Heart right ventricle (tissue), 16 donors: ENCODE results near the gene SYS1. TPM values are rescaled to one million over a fixed set of nuclear protein-coding genes. Genes with fewer than 3 reads are reported as not detected.
A peak's percentile ranks its signal among the peaks of the same experiment; 100 is the strongest.

ENCODE experiments used
- ATAC-seq, 8 donors: fragments of 200-7000 bp; cut with Tn5 transposase; one replicate each; pipeline ENCODE4 v1.9.1; 2020; ENCODE audit warnings: mild to moderate bottlenecking in 8 of 8, moderate library complexity in 8 of 8, moderate number of reproducible peaks in 1 of 8
- DNase-seq, 2 donors: peaks; one replicate each; pipeline ENCODE4 v3.0.0-alpha.2; 2020
- H3K27ac ChIP-seq, 10 donors: fragments of 200-600 bp; sonication (generic) in 2 of 10; one replicate each; pipeline versions ENCODE4 v1.5.0 to v1.8.0; 2020 to 2022; ENCODE audit warnings: mild to moderate bottlenecking in 3 of 10
- H3K27me3 ChIP-seq, 7 donors: fragments of 200-600 bp; one replicate each; pipeline ENCODE4 v1.8.0; 2021 to 2022; ENCODE audit warnings: mild to moderate bottlenecking in 2 of 7
- H3K36me3 ChIP-seq, 9 donors: fragments of 200-600 bp; sonication (generic) in 1 of 9; one replicate each; pipeline versions ENCODE4 v1.5.0 to v1.8.0; 2020 to 2022; ENCODE audit warnings: mild to moderate bottlenecking in 2 of 9
- H3K4me1 ChIP-seq, 9 donors: fragments of 200-600 bp; sonication (generic) in 1 of 9; one replicate each; pipeline versions ENCODE4 v1.5.0 to v1.8.0; 2020 to 2022; ENCODE audit warnings: mild to moderate bottlenecking in 4 of 9
- H3K4me3 ChIP-seq, 10 donors: fragments of 200-600 bp; sonication (generic) in 2 of 10; one replicate each; pipeline versions ENCODE4 v1.5.0 to v1.8.0; 2020 to 2022; ENCODE audit warnings: mild to moderate bottlenecking in 7 of 10, moderate library complexity in 2 of 10
- H3K9me3 ChIP-seq, 11 donors: fragments of 200-600 bp in 10 of 11; sonication (generic) in 2 of 11; one replicate each; pipeline versions ENCODE4 v1.5.0 to v1.8.0; 2013 to 2022; ENCODE audit warnings: mild to moderate bottlenecking in 2 of 11, control low read depth in 1 of 11, moderate library complexity in 1 of 11
- WGBS, 2 donors: extraction: QIAGEN DNeasy Blood & Tissue Kit; methylation state at CpG; one replicate each; pipeline ENCODE4 v1.1.7; 2013; ENCODE audit warnings: inconsistent platforms in 1 of 2; 5-methylcytosine and 5-hydroxymethylcytosine counted together
- intact Hi-C, 10 donors: fragments of 100-400 bp; cut with DNase I; formaldehyde crosslinking; loops; one replicate each; pipeline versions ENCODE4 v1.11.1 to v1.14.2; 2022
- polyA plus RNA-seq, 2 donors: library from polyadenylated mRNA; stranded (reverse); fragments of 200-250 nt; gene quantifications; one replicate each; pipeline ENCODE4 v1.2.3, GENCODE V29; 2013
- total RNA-seq, 10 donors: library from RNA; stranded (reverse); fragmentation: NEBNext Ultra II Directional in 3 of 10; extraction: Animal tissue kit (Norgen Biotek cat#: 25700) in 3 of 10; gene quantifications; one replicate each; pipeline versions ENCODE4 v1.2.1 to v1.2.4, GENCODE V29; 2021 to 2023
- TF ChIP-seq, protein P1 (sequence below), 9 donors: fragments of 200-600 bp; sonication (generic) in 2 of 9; IDR thresholded peaks; one replicate each; pipeline versions ENCODE4 v1.5.0 to v1.8.0; 2021 to 2022; ENCODE audit warnings: antibody characterized with exemption in 9 of 9, mild to moderate bottlenecking in 5 of 9, moderate library complexity in 1 of 9
- donor health status: Arrhythmogenic right ventricular cardiomyopathy.
- donor health status: ischemic (EF 13 %, LVEDD 7.1; RV severe dilation, severe dysfunction).
- donor health status: healthy with polysubstance abuse.
- donor health status: DM: no; HTN: yes; CAD: no.
- donor health status: DM: no; HTN: no; CAD: no.
- donor health status: ischemic (EF 25% LVEDD 6.9; RV normal size, moderate dysfunction).
- donor health status: ischemic (EF 25% LVEDD 5.7; RV mildly dilated, moderate dysfunction).
- donor health status: healthy.
- donor health status: DM: yes; HTN: yes; CAD: no.
- donor health status: Ischemic cardiomyopathy.
- donor health status: ischemic (EF 35%, LVEDD 5.7; RV mildly dilated, moderate dysfunction).
- donor health status: nonischemic (EF 11% LVEDD 7.7; RV severe dilation, severe dysfunction).
- donor health status: DM: yes; HTN: yes; CAD: no.
- donor health status: PGD.
- donor health status: ischemic (EF 29% LVEDD 5.4; RV normal size, mild dysfunction).
- donor health status: nonischemic (EF 23%, LVEDD 6.1; RV moderate dilation, normal function).

Gene SYS1
- total and polyA plus RNA-seq, 12 donors, result 11.7 to 34.5 (median 18.2) TPM

DNA sequence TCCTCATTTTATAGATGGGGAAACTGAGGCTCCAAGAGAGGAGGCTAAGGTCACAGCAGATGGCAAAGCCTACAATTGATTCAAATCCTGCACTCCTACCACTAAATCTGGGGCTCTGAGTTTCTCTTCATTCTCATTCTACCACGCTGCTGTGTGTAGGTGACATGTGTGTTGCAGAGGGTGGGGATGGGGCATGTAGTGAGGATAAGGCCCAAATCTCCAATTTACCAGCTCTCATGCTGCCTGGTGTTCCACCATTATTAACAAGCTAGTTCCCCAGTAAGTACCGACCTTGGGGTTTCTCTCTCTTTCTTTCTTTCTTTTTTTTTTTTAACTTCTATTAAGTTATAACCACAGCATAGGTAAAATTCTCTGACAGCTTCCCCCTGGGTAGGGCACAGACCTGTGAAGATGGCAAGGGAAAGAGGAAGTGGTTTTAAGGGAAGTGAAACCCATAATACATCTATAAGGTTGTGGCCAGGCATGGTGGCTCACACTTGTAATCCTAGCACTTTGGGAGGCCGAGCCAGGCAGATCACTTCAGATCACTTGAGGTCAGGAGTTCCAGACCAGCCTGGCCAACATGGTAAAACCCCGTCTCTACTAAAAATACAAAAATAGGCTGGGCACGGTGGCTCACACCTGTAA is 41.9 kb upstream of the SYS1 start:
- Histone ChIP-seq H3K27ac (no peak overlapping the region), H3K4me1 (peaks cover 0 to 15% (median 0%) of the 10 kb centered on the region in 9 donors), H3K4me3 (no peak overlapping the region), H3K9me3 (no peaks in the 10 kb centered on the region), H3K27me3 (peaks cover 0 to 22% (median 16%) of the 10 kb centered on the region in 7 donors), H3K36me3 (peaks cover 0 to 16% (median 0%) of the 10 kb centered on the region in 9 donors)
- TF ChIP-seq, protein P1, sequence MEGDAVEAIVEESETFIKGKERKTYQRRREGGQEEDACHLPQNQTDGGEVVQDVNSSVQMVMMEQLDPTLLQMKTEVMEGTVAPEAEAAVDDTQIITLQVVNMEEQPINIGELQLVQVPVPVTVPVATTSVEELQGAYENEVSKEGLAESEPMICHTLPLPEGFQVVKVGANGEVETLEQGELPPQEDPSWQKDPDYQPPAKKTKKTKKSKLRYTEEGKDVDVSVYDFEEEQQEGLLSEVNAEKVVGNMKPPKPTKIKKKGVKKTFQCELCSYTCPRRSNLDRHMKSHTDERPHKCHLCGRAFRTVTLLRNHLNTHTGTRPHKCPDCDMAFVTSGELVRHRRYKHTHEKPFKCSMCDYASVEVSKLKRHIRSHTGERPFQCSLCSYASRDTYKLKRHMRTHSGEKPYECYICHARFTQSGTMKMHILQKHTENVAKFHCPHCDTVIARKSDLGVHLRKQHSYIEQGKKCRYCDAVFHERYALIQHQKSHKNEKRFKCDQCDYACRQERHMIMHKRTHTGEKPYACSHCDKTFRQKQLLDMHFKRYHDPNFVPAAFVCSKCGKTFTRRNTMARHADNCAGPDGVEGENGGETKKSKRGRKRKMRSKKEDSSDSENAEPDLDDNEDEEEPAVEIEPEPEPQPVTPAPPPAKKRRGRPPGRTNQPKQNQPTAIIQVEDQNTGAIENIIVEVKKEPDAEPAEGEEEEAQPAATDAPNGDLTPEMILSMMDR (IDR thresholded peaks at IDR 0.05), result no peak
- no peak for DNase-seq
- ATAC-seq, result no peak
- intact Hi-C loops, result loop anchor here in 7 of 10 donors (1.0 to 5.0 kb wide), 7 partner anchors 36 to 450 kb away; partner anchors contain the start of gene SYS1 (in 2 of the 7)
- WGBS, 2 donors, result 75 to 97% methylated on average over 5 of the region's 5 CpGs

DNA sequence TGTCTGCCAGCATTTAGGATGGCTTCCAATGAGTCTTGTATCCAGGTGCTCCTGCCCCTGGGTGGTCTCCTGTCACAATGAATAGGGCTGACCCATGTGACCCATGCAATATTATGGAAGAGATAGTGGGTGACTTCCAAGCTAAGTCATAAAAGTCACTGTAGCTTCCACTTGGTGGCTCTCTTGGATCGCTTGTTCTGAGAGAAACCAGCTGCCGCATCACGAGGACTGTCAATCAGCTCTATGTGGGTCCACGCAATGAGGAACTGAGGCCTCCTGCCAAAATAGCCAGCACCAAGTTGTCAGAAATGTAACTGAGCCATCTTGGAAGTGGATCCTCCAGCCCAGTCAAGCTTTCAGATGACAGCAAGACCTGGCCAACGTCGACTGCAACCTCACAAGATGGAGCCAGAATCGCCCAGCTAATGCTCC is 40.0 kb upstream of the SYS1 start:
- no peak overlapping the region for H3K4me3 ChIP-seq
- ATAC-seq, result peak; percentile 68 to 85 (median 80)
- peaks cover 0 to 15% (median 0%) of the 10 kb centered on the region in 9 donors for H3K4me1 ChIP-seq
- peaks cover 0 to 34% (median 3%) of the 10 kb centered on the region in 9 donors for H3K36me3 ChIP-seq
- peak in 1 of 2 donors; percentile 62 for DNase-seq
- TF ChIP-seq, protein P1 (IDR thresholded peaks at IDR 0.05), result peak in 8 of 9 donors; percentile 12 to 63 (median 48)
- peaks cover 0 to 3% (median 0%) of the 10 kb centered on the region in 7 donors for H3K27me3 ChIP-seq
- no peaks in the 10 kb centered on the region for H3K9me3 ChIP-seq
- no peak overlapping the region for H3K27ac ChIP-seq
- WGBS, 2 donors, result 29 to 38% methylated on average over 7 of the region's 7 CpGs
- intact Hi-C loops, result loop anchor here in 8 of 10 donors (2.0 to 5.0 kb wide), 7 partner anchors 34 to 448 kb away; partner anchors contain the start of gene SYS1 (in 2 of the 8)

DNA sequence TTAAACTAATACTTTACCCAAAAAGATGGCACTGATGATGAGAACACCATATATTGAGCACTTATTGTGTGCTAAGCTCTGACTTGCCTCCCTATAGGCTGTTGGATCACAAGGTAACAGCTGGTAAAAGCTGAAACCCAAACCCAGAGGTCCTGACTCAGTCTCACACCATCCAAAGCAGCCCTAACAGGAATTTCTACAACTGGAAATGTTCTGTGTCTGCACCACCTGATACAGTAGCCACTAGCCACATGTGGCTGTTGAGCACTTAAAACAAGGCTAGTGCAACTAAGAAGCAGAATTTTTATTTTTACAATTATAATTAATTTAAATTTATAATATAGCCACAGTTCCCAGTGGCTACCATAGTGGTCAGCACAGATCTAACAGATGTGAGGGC is 39.2 kb upstream of the SYS1 start:
- Histone ChIP-seq H3K36me3 (peaks cover 0 to 41% (median 10%) of the 10 kb centered on the region in 9 donors), H3K9me3 (no peaks in the 10 kb centered on the region), H3K27me3 (no peaks in the 10 kb centered on the region), H3K27ac (no peak overlapping the region), H3K4me3 (no peak overlapping the region), H3K4me1 (peaks cover 0 to 15% (median 0%) of the 10 kb centered on the region in 9 donors)
- TF ChIP-seq, protein P1 (IDR thresholded peaks at IDR 0.05), result no peak
- intact Hi-C loops, result loop anchor here in 8 of 10 donors (2.0 to 5.0 kb wide), 7 partner anchors 34 to 447 kb away; partner anchors contain the start of gene SYS1 (in 2 of the 8)
- ATAC-seq (no peak), DNase-seq (no peak)

DNA sequence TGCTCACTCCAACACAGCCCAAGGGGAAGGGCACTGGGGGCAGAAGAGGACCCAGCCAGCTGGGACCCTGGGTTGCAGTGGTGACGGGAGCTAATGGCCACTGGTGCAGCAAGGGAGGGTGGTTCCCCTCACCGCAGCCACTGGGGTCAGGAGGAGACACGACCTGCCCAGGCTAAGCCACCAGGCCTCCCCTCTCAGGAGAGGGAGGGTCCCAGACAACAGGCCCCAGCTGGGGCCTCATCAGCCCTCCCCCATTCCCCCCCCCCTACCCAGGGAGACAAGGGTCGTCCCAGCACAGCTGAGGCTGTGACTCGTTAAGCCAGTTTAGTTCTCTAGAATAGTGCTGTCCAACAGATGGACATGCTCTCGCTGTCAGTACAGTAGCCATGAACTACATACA is 37.6 kb upstream of the SYS1 start:
- DNase-seq, result no peak
- Histone ChIP-seq H3K4me3 (no peak overlapping the region), H3K9me3 (no peaks in the 10 kb centered on the region), H3K27ac (no peak overlapping the region), H3K36me3 (peaks cover 0 to 58% (median 20%) of the 10 kb centered on the region in 9 donors), H3K27me3 (no peaks in the 10 kb centered on the region), H3K4me1 (peaks cover 0 to 6% (median 0%) of the 10 kb centered on the region in 9 donors)
- TF ChIP-seq, protein P1 (IDR thresholded peaks at IDR 0.05), result no peak
- WGBS, 2 donors, result 53 to 62% methylated on average over 6 of the region's 6 CpGs
- intact Hi-C loops, result loop anchor here in 1 of 10 donors (5.0 kb wide), 1 partner anchor 42 kb away; no protein-coding TSS in a partner anchor
- peak in 1 of 8 donors; percentile 10 for ATAC-seq
